HG02970 (cell line): ENCODE measurements around the gene NOTCH2.
"Not testable (repeated sequence)": the region's sequence is repeated elsewhere in the genome, so short reads cannot be mapped to it uniquely, and the experiment has no call there.

ENCODE experiments used
- ATAC-seq: cut with Tn5 transposase; IDR thresholded peaks from one replicate; pipeline ENCODE4 v1.9.1; 2021; ENCODE audit warnings: mild to moderate bottlenecking, moderate library complexity, moderate number of reproducible peaks; ENCODE audit not compliant: unreplicated experiment, low FRiP score

Gene NOTCH2

DNA sequence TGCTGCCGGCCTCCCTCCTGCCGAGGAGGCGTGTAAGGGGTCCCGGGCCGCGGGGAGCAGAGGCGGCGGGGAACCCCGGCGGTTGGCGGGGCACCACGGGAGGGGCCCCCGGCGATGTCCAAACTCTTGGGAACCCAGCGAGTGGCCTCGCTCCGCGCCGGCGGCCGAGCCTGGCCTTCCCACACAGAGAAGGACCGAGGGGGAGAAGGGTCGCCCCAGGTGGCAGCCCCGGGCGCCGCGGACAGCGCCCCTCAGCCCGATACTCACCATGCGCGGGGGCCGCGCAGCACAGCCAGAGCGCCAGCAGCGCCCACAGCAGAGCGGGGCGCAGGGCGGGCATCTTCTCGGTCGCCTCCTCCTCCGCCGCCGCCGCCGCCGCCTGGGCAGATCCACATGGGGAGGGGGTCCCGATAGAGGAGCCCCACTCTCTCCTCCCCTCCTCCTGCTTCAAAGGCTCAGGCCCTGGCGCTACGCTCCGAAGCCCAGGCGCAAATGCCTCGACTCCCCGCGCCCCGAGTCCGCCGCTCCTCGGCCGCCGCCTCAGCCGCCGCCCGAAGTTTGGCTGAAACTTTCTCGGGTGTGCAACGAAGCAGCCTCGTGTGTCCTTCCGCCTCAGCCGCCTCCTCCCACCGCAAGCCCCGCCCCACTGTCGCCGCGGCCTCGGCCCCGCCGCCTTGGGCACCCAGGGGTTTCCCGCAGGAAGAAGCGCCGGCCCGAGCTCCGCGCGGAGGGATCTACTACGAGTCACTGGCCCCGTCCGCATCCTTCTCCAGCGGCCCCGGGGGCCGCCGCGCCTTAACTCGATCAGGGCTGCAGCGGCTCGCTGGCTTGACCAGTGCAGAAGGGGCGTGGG, at the start of gene NOTCH2:
Gene NOTCH2, minus strand, starts transcription at position 596 of the 853 bp plus-strand sequence. Its CDS starts 256 bp downstream, at position 340.
- not testable (repeated sequence) for ATAC-seq

GRCh38 chr1:120117371-120118177, 48.1 kb upstream of the NOTCH2 start:
- ATAC-seq, result peak; percentile 68

- ATAC-seq, result not testable (repeated sequence)
Observed at GRCh38 chr1:120116094-120116493, 46.6 kb upstream of the NOTCH2 start.

DNA sequence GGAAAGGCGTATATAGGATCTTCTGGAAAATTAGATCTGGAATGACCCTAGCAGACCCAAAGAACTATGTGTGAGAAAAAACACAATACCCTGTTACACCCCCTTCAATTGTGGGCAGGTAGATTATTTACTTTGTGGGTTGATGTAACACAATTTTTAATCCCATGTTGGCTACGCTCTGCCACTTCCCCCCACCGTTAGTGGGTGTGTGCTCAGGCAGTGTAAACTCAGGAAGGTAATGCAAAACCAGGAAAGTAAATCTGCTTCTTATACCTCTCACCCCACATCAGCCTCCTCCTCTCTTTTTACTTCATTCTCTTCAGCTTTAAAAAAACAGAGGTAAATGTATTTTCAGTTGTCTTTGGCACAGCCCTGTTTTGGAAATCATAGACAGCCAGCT, 43.7 kb upstream of the NOTCH2 start:
- ATAC-seq, result not testable (repeated sequence)

DNA sequence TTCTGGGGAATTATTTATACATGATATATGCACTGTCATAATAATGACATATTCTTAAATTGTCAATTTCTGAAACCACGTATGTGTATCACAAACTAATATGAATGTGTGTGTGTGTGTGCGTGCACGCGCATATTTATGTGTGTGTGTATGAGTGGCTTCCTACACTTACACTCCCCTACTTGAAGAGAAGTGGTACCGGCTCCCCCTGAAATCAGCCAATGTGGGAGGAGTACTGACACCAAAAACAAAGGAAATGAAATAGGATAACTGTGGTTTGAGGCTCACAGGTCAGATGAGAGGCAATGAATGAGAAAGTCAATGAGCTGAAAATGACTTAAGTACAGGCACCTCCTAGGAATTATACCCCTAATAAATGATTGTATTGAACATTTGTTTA, 42.8 kb upstream of the NOTCH2 start:
- ATAC-seq, result not testable (repeated sequence)

DNA sequence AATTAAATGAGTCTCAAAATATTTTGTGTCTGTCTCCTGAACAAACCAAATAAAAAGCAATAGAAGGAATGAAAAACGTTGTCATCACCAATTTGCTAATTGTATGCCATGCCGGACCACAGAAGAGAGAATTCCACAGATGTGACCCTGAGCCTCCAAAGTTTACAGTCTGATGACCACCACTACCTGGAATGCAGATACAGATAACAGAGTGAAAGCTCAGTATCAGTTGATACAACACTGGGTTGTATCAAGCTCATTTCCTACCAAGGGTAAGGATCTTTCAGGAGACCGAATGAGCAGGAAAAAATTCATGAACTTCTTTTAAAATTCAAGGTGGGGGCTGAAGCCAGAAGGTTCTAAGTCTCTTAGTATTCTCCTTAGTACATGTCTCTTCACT, 42.3 kb upstream of the NOTCH2 start:
- ATAC-seq, result not testable (repeated sequence)

DNA sequence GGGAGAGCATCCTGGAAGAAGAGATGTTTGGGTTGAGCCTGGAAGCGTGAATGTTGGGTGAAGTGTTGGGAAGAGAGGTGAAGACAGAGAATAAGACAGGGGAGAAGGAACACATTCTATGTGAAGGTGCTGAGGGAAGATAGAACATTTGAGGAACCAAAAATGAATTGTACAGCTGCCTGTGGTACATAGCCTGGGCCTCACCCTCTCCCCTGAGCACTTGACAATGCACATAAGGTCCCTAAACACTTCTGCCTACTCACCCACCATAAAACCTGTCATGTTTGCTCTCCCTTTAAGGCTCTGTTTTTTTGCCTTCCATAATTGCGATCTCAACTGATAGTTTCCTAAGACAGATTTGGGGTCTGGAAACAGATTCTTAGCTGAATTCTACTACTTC, 41.5 kb upstream of the NOTCH2 start:
- not testable (repeated sequence) for ATAC-seq

DNA sequence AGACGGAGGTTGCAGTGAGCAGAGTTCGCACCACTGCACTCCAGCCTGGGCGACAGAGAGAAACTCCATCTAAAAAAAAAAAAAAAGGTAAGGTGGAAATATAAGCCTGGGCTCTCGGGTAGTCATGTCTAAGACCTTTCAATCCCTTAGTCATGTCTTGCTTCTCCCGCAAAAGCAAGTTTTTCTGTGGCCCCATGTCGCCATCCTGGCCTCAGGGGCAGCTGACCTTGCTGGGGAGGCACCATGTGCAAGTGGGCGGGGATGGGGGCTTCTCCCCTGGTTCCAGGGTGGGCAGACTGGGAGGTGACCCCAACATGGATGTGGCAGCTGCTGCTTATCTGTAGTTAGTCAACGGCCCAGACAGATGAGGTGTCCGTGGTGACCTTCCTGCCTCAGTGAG, 40.2 kb upstream of the NOTCH2 start:
- ATAC-seq, result not testable (repeated sequence)

DNA sequence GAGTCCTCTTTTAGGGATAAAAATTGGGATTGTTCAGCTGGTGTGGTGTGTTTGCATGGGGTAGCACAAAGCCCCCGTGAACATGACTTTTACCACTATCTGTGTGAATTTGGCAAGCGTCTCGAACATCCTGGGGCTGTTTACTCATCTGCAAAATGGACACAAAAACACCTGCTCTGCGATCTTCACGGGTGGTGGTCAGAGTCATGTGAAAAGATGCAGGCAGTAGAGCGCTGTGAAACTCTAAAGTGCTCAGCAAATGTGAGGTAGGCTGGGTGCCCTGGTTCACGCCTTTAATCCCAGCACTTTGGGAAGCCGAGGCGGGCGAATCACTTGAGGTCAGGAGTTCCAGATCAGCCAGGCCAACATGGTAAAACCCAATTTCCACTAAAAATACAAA, 39.7 kb upstream of the NOTCH2 start:
- ATAC-seq, result not testable (repeated sequence)

DNA sequence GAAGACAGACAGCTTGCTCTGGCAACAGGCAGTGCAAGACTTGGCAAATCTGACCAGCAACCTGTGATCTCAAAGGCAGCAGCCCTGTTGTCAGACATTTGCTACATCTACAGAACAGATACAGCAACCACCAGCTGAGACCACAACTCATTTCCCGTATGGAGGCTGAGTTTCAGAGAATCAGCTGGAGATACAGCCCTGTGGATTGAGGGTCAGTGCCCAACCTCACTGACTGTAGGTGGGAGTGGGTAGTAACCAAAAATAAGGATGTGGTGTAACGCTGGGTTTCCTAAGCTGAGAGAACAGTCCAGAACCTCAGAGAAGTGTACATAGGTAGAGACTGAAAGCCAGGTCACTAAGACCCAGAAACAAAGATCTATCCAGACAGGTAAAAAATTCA, 35.8 kb upstream of the NOTCH2 start:
- not testable (repeated sequence) for ATAC-seq

DNA sequence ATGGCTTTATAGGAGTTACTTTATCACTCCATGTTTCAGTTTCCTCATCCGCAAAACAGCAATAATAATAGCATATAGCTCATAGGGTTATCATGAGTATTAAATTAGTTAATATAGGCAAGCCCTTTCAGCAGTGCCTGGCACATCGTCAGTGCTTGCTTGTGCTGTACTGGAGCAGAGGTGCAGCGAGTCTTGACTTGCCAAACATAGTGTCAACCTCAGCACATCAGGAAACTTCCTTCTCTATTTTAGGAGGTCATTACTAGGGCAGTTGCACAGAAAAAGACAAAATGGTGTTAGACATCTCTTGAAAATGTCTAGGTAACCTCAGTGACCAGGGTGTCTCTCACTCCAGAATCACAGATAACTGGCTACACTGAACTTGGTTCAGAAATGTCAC, 34.3 kb upstream of the NOTCH2 start:
- ATAC-seq, result not testable (repeated sequence)

- ATAC-seq, result not testable (repeated sequence)
Observed at GRCh38 chr1:120101593-120101992, 32.1 kb upstream of the NOTCH2 start.

- not testable (repeated sequence) for ATAC-seq
Observed at GRCh38 chr1:120100590-120100989, 31.1 kb upstream of the NOTCH2 start.

DNA sequence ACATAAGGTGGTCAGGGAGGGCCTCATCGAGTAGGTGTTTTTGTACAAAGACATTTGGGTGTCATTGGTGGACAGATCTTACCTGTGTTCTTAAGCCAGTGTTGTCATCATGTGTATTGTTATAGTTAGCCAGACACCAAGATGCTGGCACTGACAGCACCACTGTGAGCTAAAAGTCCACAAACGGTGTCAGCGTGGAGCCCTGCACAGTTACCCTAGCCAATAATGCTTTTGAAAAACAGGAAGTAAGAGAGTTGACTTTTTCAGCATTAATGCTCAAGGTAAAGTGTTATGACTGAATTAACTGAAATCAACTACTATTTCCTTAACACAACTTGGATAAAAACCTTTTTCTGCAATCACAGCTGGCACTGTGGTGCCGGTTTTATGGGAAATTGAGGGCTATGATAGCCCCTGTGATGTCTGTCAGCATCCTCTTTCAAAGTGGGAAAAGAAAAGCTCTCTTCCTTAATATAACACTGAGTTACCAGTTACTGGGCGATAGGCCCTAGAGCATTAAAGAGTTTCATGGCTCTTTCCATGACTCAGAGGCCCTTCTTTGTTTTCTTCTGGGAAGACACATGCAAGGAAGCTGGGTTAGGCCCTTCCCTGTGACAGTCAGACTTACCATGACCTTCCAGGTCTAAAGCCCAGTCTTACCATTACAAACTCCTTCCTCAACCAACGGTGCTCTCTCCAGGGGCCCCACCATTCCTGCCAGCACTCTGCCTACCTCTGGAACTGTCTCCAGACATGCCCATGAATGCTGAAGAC, 29.7 kb upstream of the NOTCH2 start:
- not testable (repeated sequence) for ATAC-seq

- ATAC-seq, result not testable (repeated sequence)
Observed at GRCh38 chr1:120096981-120097545, 27.6 kb upstream of the NOTCH2 start.

- ATAC-seq, result not testable (repeated sequence)
Observed at GRCh38 chr1:120093548-120094181, 24.2 kb upstream of the NOTCH2 start.

DNA sequence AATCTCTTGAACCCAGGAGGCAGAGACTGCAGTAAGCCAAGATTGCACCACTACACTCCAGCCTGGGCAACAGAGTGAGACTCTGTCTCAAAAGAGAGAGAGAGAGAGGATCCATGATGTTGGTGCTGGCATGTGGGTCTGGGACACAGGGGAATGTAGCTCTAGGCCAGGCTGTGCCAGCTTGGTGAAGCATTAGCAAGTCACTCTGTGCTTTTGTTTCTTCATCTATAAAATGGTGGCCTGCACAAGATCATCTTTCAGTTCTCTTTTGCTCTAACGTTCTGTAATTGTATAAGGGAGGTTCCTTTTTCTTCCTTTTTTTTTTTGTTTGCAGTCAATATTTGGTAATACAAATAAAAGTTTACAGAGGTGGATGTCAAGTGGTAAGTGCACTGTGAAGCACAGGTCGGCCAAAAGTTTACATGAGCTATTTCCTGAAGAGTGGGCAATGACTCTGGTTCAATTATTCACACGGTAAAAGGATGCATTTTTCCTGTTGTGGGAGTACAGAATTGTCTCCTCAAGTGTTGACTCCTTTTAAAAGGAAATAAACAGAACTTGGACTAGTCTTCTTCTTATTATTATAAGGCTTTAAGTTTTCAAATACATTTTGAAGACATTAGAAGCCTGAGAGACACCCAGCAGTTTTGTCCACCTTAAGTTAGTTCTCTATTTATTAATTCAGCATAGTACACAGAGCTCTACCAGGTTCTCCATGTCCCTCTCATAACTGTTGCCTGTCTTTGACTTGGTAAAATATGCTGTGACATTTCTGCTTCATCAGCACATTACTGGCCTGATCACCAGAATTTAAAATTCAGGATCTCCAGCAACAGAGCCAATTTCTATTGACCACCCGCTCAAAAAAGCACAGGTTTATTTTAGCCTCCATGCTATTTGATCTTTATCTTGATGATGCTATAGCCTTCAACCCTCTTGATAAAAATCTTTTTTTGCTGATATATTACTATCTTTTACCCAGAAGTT, 23.1 kb upstream of the NOTCH2 start:
- ATAC-seq, result not testable (repeated sequence)

- ATAC-seq, result not testable (repeated sequence)
Observed at GRCh38 chr1:120090830-120091229, 21.4 kb upstream of the NOTCH2 start.
